SK-N-SH treated with all-trans-retinoic acid at 6 μM for 48 hours (cell line): ENCODE data around the gene SYT10.

Source experiments
- RARB ChIP-seq: fragments of 250-450 bp; sonication (Bioruptor Pico); IDR thresholded peaks from 2 replicates; pipeline ENCODE4 v1.8.0; 2021; ENCODE audit warnings: mild to moderate bottlenecking, moderate library complexity
- ZNF8 ChIP-seq: fragments of 450-650 bp; formaldehyde crosslinking; IDR thresholded peaks from 2 replicates; pipeline ENCODE4 v1.5.0; 2020; ENCODE audit warnings: mild to moderate bottlenecking, moderate library complexity

GRCh38 chr12:33476058-33476457 is 36.4 kb upstream of the SYT10 start:
- no peak for TF ChIP-seq RARB (CRISPR knock-in tag)
- TF ChIP-seq ZNF8 (CRISPR knock-in tag), result no peak
